ENCODE results near the gene TMEM131L. TPM values are rescaled to one million over a fixed set of nuclear protein-coding genes. Genes with fewer than 3 reads are reported as not detected.
"Not testable (repeated sequence)": the region's sequence is repeated elsewhere in the genome, so short reads cannot be mapped to it uniquely, and the experiment has no call there.

Gene TMEM131L
- total RNA-seq, 2 experiments from 2014 or later, result 37.6 to 41.6 TPM

- intact Hi-C loops (cut with micrococcal nuclease), result loop anchor here (1.0 to 2.0 kb wide), 8 partner anchors 35 to 280 kb away; no protein-coding TSS in a partner anchor
- Mint-ChIP-seq H3K27me3 (ENCODE audit: low read depth) (no peaks in the 10 kb centered on the region), H3K9me3 (no peaks in the 10 kb centered on the region), H3K36me3 (ENCODE audit: low read depth) (no peaks in the 10 kb centered on the region), H3K4me1 (ENCODE audit: low read depth) (peaks cover 76% of the 10 kb centered on the region), H3K27ac (peak overlapping the region; percentile 91), H3K4me3 (peak overlapping the region; percentile 78)
- peak; percentile 89 for DNase-seq
- CTCF ChIA-PET, result interaction anchor here (0.6 to 2.7 kb wide), 41 partner anchors 10 to 317 kb away, joined by 3 to 19 read pairs (median 4); partner anchors contain the start of gene TMEM131L
These were observed 33.0 kb upstream of the TMEM131L start for GRCh38 chr4:153432965-153433753.

DNA sequence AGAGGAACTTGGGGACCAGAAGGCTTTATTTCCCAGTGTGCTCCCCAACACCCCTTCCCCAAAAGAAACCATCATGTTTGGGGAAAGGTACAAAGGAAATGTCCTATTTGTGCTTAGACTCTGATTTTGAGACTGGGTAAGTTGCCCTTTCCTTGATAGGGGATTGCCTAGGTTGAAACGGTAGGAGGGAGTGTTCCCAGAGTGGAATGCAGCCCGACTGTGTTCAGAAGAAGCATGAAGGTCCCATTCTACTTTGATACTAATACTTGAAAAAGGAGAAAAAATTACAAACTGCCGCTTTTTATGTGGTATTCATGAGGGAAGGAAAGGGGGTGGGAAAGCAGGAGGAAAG, 32.4 kb upstream of the TMEM131L start:
- H3K27ac Mint-ChIP-seq, result peak overlapping the region; percentile 91
- H3K36me3 Mint-ChIP-seq (ENCODE audit: low read depth), result no peaks in the 10 kb centered on the region
- no peaks in the 10 kb centered on the region for H3K27me3 Mint-ChIP-seq (ENCODE audit: low read depth)
- DNase-seq, result no peak
- H3K4me1 Mint-ChIP-seq (ENCODE audit: low read depth), result peaks cover 76% of the 10 kb centered on the region
- H3K9me3 Mint-ChIP-seq, result no peaks in the 10 kb centered on the region
- CTCF ChIA-PET, result interaction anchor here (0.9 to 2.5 kb wide), 19 partner anchors 10 to 316 kb away, joined by 3 to 19 read pairs (median 4); partner anchors contain the start of gene TMEM131L
- peak overlapping the region; percentile 78 for H3K4me3 Mint-ChIP-seq
- intact Hi-C loops (cut with micrococcal nuclease), result loop anchor here (1.0 to 2.0 kb wide), 8 partner anchors 35 to 281 kb away; no protein-coding TSS in a partner anchor

GRCh38 chr4:153434190-153434589, 32.0 kb upstream of the TMEM131L start:
- peaks cover 76% of the 10 kb centered on the region for H3K4me1 Mint-ChIP-seq (ENCODE audit: low read depth)
- intact Hi-C loops (cut with micrococcal nuclease), result no loop called here

DNA sequence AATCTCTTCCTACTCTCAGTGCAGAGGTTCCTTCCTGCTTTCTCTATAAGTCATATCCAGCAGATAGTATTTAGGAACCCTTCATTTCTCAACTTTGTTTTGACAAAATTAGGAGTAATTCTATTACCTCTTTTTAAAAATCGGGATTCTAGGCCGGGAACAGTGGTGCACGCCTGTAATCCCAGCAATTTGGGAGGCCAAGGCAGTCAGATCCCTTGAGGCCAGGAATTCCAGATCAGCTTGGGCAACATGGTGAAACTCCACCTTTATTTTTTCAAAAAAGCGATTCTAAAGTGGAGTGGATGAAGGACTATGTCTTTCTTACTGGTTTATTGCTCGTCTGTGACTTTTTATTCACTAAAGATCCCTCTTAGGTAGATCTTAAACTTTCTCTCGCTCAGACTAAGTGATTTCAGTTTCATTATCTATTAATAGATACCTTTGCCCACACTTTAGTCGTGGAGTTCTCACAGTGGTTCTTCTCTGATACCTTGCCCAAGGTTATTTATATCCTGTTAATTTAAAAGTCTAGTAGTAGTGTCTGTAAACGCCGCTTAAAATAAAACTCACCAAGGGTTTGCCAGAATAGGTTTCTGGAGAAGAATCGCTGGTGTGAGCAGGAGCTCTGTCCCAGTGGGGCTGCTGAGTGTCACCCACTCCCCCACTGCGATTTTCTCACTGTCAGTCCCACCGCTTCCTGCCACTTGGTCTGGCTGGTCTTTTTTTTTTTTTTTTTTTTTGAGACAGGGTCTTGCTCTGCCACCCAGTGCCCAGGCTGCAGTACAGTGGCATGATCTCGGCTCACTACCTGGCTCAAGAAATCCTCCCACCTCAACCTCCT, 27.0 kb upstream of the TMEM131L start:
- intact Hi-C loops (cut with micrococcal nuclease), result loop anchor here (1.0 kb wide), 2 partner anchors 11 to 94 kb away; no protein-coding TSS in a partner anchor
- CTCF ChIA-PET, result interaction anchor here (1.2 kb wide), 1 partner anchor 28 kb away, joined by 3 read pairs; no protein-coding TSS in a partner anchor
- no peaks in the 10 kb centered on the region for H3K27me3 Mint-ChIP-seq (ENCODE audit: low read depth)
- peaks cover 57% of the 10 kb centered on the region for H3K4me1 Mint-ChIP-seq (ENCODE audit: low read depth)
- no peaks in the 10 kb centered on the region for H3K36me3 Mint-ChIP-seq (ENCODE audit: low read depth)
- peak; percentile 44 for DNase-seq
- peak overlapping the region; percentile 88 for H3K27ac Mint-ChIP-seq
- peak overlapping the region; percentile 72 for H3K4me3 Mint-ChIP-seq
- H3K9me3 Mint-ChIP-seq, result no peaks in the 10 kb centered on the region

More at GRCh38 chr4:153434190-153434589, 32.0 kb upstream of the TMEM131L start:
- Mint-ChIP-seq H3K4me3 (peak overlapping the region; percentile 78), H3K36me3 (ENCODE audit: low read depth) (no peaks in the 10 kb centered on the region), H3K9me3 (no peaks in the 10 kb centered on the region), H3K27ac (peak overlapping the region; percentile 91), H3K27me3 (ENCODE audit: low read depth) (no peaks in the 10 kb centered on the region)
- CTCF ChIA-PET, result interaction anchor here (0.9 to 2.5 kb wide), 7 partner anchors 32 to 272 kb away, joined by 3 to 11 read pairs (median 4); partner anchors contain the start of gene TMEM131L
- DNase-seq, result no peak

DNA sequence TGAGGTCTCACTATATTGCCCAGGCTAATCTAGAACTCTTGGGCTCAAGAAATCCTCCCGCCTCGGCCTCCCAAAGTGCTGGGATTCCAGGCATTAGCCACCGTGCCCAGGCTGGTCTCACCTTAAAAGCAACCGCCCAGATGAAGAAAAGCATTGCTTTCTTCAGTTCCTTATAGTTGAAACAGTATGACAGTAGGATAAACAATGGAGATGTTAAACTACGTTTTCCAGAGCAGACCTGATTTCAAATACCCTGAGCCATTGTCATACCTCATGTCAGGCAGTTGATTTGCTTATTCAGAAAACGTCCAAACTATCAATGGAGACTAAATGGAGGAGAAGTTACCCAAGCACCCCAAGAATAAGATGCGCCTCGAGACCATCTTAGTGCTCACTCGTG, 26.3 kb upstream of the TMEM131L start:
- Mint-ChIP-seq H3K27me3 (ENCODE audit: low read depth) (no peaks in the 10 kb centered on the region), H3K36me3 (ENCODE audit: low read depth) (no peaks in the 10 kb centered on the region), H3K4me1 (ENCODE audit: low read depth) (peaks cover 53% of the 10 kb centered on the region), H3K9me3 (no peaks in the 10 kb centered on the region), H3K4me3 (peak overlapping the region; percentile 38), H3K27ac (peak overlapping the region; percentile 50)
- DNase-seq, result no peak
- CTCF ChIA-PET, result no interaction called here
- intact Hi-C loops (cut with micrococcal nuclease), result loop anchor here (1.0 kb wide), 2 partner anchors 10 to 95 kb away; no protein-coding TSS in a partner anchor

DNA sequence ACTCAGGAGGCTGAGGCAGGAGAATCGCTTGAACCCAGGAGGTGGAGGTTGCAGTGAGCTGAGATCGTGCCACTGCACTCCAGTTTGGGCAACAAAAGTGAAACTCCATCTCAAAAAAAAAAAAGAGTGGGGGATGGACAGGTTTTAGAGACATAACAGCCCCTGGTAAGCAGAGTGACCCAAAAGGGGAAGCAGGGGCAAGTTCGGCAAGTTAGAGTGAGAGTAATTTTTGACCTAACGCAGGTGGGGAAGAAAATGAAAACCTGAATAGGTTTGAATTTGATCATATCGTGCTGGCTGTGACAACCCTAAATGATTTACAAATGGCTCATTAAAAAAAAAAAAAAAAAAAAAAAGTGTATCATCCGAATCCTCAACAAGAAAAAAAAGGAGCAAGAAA, 25.7 kb upstream of the TMEM131L start:
- intact Hi-C loops (cut with micrococcal nuclease), result no loop called here
- Mint-ChIP-seq H3K27ac (peak overlapping the region; percentile 73), H3K4me3 (no peak overlapping the region), H3K36me3 (ENCODE audit: low read depth) (no peaks in the 10 kb centered on the region), H3K9me3 (no peaks in the 10 kb centered on the region), H3K4me1 (ENCODE audit: low read depth) (peaks cover 51% of the 10 kb centered on the region), H3K27me3 (ENCODE audit: low read depth) (no peaks in the 10 kb centered on the region)
- CTCF ChIA-PET, result no interaction called here
- DNase-seq, result no peak

DNA sequence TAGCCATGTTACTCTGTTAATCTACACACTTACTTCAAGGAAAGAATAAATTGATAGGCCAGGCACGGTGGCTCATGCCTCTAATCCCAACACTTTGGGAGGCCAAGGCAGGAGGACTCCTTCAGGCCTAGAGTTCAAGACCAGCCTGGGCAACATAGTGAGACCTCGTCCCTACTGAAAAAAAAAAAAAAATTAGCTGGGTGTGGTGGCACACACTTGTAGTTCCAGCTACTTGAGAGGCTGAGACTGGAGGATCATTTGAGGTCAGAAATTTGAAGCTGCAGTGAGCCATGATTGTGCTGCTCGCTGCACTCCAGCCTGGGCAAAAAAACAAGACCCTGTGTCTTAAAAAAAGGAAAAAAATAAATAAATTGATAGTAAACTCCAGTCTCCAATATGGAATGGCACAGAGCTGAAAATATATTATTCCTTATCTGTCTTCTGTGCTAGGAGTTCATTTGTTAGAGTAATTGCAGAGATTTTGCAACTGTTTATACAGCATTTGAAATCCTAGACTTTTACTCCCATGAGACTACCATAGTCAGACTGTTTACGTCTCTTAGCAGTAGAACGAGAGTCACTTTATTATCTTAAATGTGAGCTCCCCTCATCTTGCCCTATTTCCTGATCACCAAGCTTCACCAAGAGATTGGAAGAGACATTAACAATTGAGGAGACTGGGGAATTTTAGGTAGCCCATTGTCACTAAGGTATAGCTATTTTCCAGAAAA, 18.8 kb upstream of the TMEM131L start:
- Mint-ChIP-seq H3K36me3 (ENCODE audit: low read depth) (no peaks in the 10 kb centered on the region), H3K27me3 (ENCODE audit: low read depth) (no peaks in the 10 kb centered on the region), H3K9me3 (no peaks in the 10 kb centered on the region), H3K27ac (no peak overlapping the region), H3K4me3 (no peak overlapping the region), H3K4me1 (ENCODE audit: low read depth) (peaks cover 31% of the 10 kb centered on the region)
- DNase-seq, result no peak
- intact Hi-C loops (cut with micrococcal nuclease), result no loop called here
- CTCF ChIA-PET, result interaction anchor here (0.7 to 1.8 kb wide), 4 partner anchors 10 to 135 kb away, joined by 3 to 7 read pairs (median 4); no protein-coding TSS in a partner anchor

DNA sequence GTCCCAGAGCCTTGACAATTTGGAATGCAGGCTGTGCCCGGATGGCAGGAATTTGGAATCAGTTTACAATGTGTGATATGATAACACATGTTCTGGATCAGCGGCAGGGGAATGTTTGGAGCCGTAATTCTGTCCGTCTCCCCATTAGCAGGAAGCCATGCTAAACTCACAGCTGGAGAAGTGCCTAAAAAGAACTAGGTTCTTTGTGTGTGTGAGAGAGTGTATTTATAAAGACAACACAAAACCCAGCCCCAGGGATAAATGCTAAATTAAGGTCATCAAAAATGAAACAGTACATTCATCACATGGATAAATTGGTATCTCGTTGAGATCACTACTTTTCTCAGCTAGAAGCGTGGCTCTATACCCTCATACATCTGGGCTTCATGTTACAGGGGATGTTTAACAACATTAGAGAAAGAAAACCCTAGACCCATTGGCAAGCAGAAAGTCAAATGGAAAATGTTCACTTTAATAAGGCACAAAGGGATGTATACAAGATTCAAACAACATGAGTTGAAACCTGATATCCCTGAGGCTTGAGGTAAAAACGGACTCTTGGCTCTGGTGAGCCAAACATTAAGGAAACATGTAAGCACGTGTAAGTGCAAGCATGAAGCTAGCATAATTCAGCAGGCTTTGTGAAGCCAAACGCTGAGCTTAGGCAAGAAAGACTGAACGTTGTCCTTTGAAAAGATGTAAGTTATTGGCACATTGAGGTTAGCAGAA, 18.0 kb upstream of the TMEM131L start:
- CTCF ChIA-PET, result interaction anchor here (1.8 kb wide), 2 partner anchors 11 kb away, joined by 5 to 7 read pairs; no protein-coding TSS in a partner anchor
- peaks cover 28% of the 10 kb centered on the region for H3K4me1 Mint-ChIP-seq (ENCODE audit: low read depth)
- intact Hi-C loops (cut with micrococcal nuclease), result no loop called here
- no peaks in the 10 kb centered on the region for H3K36me3 Mint-ChIP-seq (ENCODE audit: low read depth)
- DNase-seq, result no peak
- H3K27me3 Mint-ChIP-seq (ENCODE audit: low read depth), result no peaks in the 10 kb centered on the region
- H3K4me3 Mint-ChIP-seq, result no peak overlapping the region
- H3K27ac Mint-ChIP-seq, result no peak overlapping the region
- no peaks in the 10 kb centered on the region for H3K9me3 Mint-ChIP-seq

DNA sequence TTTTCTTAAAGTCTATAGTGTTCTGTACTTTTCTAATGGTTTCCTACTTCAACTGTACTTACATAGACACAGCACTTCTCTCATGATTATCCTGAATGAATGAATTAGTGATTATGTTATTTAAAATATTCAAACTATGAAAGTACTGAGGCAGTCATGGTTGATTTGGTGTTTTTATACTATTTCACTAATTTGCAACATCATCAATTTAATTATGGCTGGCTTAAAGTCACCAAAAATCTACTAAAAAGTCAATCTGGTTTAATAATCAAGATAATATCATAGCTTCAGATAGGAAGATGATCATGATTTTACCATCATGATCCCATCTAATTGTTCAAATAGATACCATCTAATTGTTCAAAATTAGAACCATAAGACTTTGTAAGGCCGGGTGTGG, 16.8 kb upstream of the TMEM131L start:
- intact Hi-C loops (cut with micrococcal nuclease), result no loop called here
- Mint-ChIP-seq H3K4me1 (ENCODE audit: low read depth) (peaks cover 25% of the 10 kb centered on the region), H3K27ac (no peak overlapping the region), H3K36me3 (ENCODE audit: low read depth) (no peaks in the 10 kb centered on the region), H3K9me3 (no peaks in the 10 kb centered on the region), H3K27me3 (ENCODE audit: low read depth) (no peaks in the 10 kb centered on the region), H3K4me3 (peak overlapping the region; percentile 15)
- no peak for DNase-seq
- CTCF ChIA-PET, result interaction anchor here (0.8 to 1.0 kb wide), 2 partner anchors 16 to 17 kb away, joined by 3 read pairs; partner anchors contain the start of gene TMEM131L

- Mint-ChIP-seq H3K27me3 (ENCODE audit: low read depth) (no peaks in the 10 kb centered on the region), H3K27ac (peak overlapping the region; percentile 90), H3K36me3 (ENCODE audit: low read depth) (no peaks in the 10 kb centered on the region), H3K9me3 (no peaks in the 10 kb centered on the region), H3K4me1 (ENCODE audit: low read depth) (peaks cover 25% of the 10 kb centered on the region), H3K4me3 (peak overlapping the region; percentile 36)
- DNase-seq, result peak; percentile 42
- CTCF ChIA-PET, result no interaction called here
- intact Hi-C loops (cut with micrococcal nuclease), result loop anchor here (1.0 kb wide), 3 partner anchors 11 to 38 kb away; no protein-coding TSS in a partner anchor
These were observed 15.6 kb upstream of the TMEM131L start for GRCh38 chr4:153450544-153450917.

GRCh38 chr4:153451145-153451544, 15.0 kb upstream of the TMEM131L start:
- intact Hi-C loops (cut with micrococcal nuclease); H3K27me3 Mint-ChIP-seq (ENCODE audit: low read depth); DNase-seq; H3K9me3 Mint-ChIP-seq; H3K4me3 Mint-ChIP-seq; H3K36me3 Mint-ChIP-seq (ENCODE audit: low read depth): not testable (repeated sequence)
- peaks cover 25% of the 10 kb centered on the region for H3K4me1 Mint-ChIP-seq (ENCODE audit: low read depth)
- peak overlapping the region; percentile 43 for H3K27ac Mint-ChIP-seq
- CTCF ChIA-PET, result interaction anchor here (0.7 kb wide), 1 partner anchor 36 kb away, joined by 4 read pairs; no protein-coding TSS in a partner anchor
